Left ventricle myocardium inferior (tissue), 1 donor: ENCODE measurements around the gene FCHO2. TPM values are rescaled to one million over a fixed set of nuclear protein-coding genes. Genes with fewer than 3 reads are reported as not detected.

ENCODE experiments used
- DNase-seq: peaks from one replicate; pipeline ENCODE4 v3.0.0-alpha.2; 2020
- H3K27ac ChIP-seq: fragments of 200-600 bp; replicated peaks from 2 replicates; pipeline ENCODE4 v1.8.0; 2021
- H3K27me3 ChIP-seq: fragments of 200-600 bp; 2 replicates; pipeline ENCODE4 v1.8.0; 2021; ENCODE audit warnings: low read depth
- H3K36me3 ChIP-seq: fragments of 200-600 bp; 2 replicates; pipeline ENCODE4 v1.8.0; 2021
- H3K4me1 ChIP-seq: fragments of 200-600 bp; 2 replicates; pipeline ENCODE4 v1.8.0; 2021
- H3K4me3 ChIP-seq: fragments of 200-600 bp; 2 replicates; pipeline ENCODE4 v1.8.0; 2021; ENCODE audit warnings: mild to moderate bottlenecking, moderate library complexity
- H3K9me3 ChIP-seq: fragments of 200-600 bp; replicated peaks from 2 replicates; pipeline ENCODE4 v1.8.0; 2021
- CTCF ChIP-seq: fragments of 200-600 bp; IDR thresholded peaks from 2 replicates; pipeline ENCODE4 v1.8.0; 2021; ENCODE audit warnings: antibody characterized with exemption, mild to moderate bottlenecking, borderline replicate concordance
- intact Hi-C: fragments of 100-400 bp; cut with micrococcal nuclease; formaldehyde crosslinking; loops from one replicate; pipeline ENCODE4 v1.11.0; 2022
- long read RNA-seq: library from polyadenylated mRNA; unstranded; transcript quantifications from one replicate; pipeline ENCODE4 v2.0.0, GENCODE V29; 2021
- total RNA-seq: library from RNA; stranded (reverse); fragmentation: NEBNext Ultra II Directional; extraction: Animal tissue kit (Norgen Biotek cat#: 25700); gene quantifications from one replicate; pipeline ENCODE4 v1.2.1, GENCODE V29; 2021
- donor health status: DM: no; HTN: yes; CAD: no; lungs with severe emphysema.

The FCHO2 gene, protein sequence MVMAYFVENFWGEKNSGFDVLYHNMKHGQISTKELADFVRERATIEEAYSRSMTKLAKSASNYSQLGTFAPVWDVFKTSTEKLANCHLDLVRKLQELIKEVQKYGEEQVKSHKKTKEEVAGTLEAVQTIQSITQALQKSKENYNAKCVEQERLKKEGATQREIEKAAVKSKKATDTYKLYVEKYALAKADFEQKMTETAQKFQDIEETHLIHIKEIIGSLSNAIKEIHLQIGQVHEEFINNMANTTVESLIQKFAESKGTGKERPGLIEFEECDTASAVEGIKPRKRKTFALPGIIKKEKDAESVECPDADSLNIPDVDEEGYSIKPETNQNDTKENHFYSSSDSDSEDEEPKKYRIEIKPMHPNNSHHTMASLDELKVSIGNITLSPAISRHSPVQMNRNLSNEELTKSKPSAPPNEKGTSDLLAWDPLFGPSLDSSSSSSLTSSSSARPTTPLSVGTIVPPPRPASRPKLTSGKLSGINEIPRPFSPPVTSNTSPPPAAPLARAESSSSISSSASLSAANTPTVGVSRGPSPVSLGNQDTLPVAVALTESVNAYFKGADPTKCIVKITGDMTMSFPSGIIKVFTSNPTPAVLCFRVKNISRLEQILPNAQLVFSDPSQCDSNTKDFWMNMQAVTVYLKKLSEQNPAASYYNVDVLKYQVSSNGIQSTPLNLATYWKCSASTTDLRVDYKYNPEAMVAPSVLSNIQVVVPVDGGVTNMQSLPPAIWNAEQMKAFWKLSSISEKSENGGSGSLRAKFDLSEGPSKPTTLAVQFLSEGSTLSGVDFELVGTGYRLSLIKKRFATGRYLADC
- 23.3 TPM for total RNA-seq
- long read RNA-seq, partial matches to known transcripts, result 2 of 3 reads
- long read RNA-seq, other reads (novel, unspliced or antisense), result 1 of 3 reads

GRCh38 chr5:72955768-72956323 is at the start of gene FCHO2:
TSS of gene FCHO2 (plus strand) at chr5:72956041. CDS start at chr5:72956097, 56 bp downstream.
- DNase-seq, result peak; percentile 99
- TF ChIP-seq CTCF, result peak; percentile 88
- intact Hi-C loops, result no loop called here
- Histone ChIP-seq H3K27ac (peak within 1 kb of the TSS; percentile 99), H3K36me3 (no peaks in the 10 kb centered on the region), H3K27me3 (no peaks in the 10 kb centered on the region), H3K4me3 (peak within 1 kb of the TSS; percentile 87), H3K4me1 (peaks cover 57% of the 10 kb centered on the region), H3K9me3 (no peaks in the 10 kb centered on the region)

GRCh38 chr5:72906806-72907205 is 49.0 kb upstream of the FCHO2 start:
- no peaks in the 10 kb centered on the region for H3K4me1 ChIP-seq
- DNase-seq, result no peak
- H3K4me3 ChIP-seq, result no peak overlapping the region
- TF ChIP-seq CTCF, result no peak
- intact Hi-C loops, result no loop called here
- H3K27me3 ChIP-seq, result no peaks in the 10 kb centered on the region
- H3K9me3 ChIP-seq, result no peaks in the 10 kb centered on the region
- no peak overlapping the region for H3K27ac ChIP-seq
- peaks cover 85% of the 10 kb centered on the region for H3K36me3 ChIP-seq

DNA sequence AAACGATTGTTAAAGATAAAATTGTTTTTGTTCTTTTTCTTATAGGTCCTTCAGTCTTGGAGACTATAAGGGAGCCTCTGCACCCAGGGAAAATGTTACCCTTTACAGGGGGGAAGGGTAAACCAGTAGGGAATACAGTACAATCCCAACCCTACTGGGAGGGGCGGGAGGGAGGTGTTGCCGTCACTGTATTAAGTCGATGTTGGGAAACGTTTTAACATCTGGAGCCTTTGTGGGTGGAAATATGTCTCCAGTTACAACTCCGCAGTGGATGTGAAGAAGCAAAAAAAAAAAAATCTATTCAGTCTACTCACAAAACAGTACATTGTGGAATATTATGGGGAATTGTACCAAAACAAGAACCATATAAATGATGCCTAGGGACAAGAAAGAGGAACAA is 47.2 kb upstream of the FCHO2 start:
- intact Hi-C loops, result no loop called here
- no peak overlapping the region for H3K4me3 ChIP-seq
- no peak overlapping the region for H3K27ac ChIP-seq
- no peaks in the 10 kb centered on the region for H3K4me1 ChIP-seq
- no peak for TF ChIP-seq CTCF
- H3K9me3 ChIP-seq, result no peaks in the 10 kb centered on the region
- peaks cover 67% of the 10 kb centered on the region for H3K36me3 ChIP-seq
- no peaks in the 10 kb centered on the region for H3K27me3 ChIP-seq
- DNase-seq, result no peak

GRCh38 chr5:72917371-72917776 is 38.5 kb upstream of the FCHO2 start:
- no peak for TF ChIP-seq CTCF
- Histone ChIP-seq H3K27ac (no peak overlapping the region), H3K9me3 (no peaks in the 10 kb centered on the region), H3K4me1 (no peaks in the 10 kb centered on the region), H3K4me3 (no peak overlapping the region), H3K36me3 (no peaks in the 10 kb centered on the region), H3K27me3 (no peaks in the 10 kb centered on the region)
- DNase-seq, result no peak
- intact Hi-C loops, result no loop called here

DNA sequence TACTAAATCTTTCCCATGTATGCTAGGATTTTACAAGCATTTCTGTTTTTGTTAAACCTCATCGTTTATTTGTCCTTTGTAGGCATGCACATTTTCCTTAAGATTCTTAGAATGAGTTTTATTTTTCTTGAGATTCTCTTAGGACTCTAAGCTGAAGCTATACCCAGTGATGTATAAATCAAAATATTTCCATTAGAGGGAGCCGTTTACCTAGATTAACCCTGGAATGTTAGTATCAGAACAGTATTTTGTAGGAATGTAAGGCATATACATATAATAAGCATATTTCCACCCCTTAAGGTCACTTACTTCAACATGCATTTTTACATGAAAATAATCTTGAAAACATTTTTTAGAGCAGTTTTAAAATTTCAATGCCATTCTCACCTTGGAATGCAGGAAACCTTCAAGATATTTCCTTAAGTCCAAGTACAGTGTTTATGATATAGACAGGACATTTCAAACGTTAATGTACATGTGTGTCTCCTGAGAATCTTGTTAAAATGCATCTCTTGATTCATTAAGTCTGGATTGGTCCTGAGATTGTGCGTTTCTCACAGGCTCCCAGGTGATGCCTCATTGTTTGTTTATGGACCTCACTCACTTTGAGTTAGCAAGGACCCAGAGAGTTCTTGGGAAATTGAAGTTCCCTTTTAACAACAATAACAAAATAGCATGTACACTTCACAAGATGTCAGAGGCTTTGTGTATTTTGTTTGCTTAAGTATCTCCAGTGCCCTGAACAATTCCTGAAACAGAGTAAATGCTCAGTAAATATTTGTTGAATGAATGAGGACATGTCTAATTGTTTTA is 34.9 kb upstream of the FCHO2 start:
- peak; percentile 49 for TF ChIP-seq CTCF
- DNase-seq, result no peak
- H3K27ac ChIP-seq, result no peak overlapping the region
- no peaks in the 10 kb centered on the region for H3K4me1 ChIP-seq
- H3K36me3 ChIP-seq, result no peaks in the 10 kb centered on the region
- no peaks in the 10 kb centered on the region for H3K27me3 ChIP-seq
- no peak overlapping the region for H3K4me3 ChIP-seq
- intact Hi-C loops, result no loop called here
- H3K9me3 ChIP-seq, result no peaks in the 10 kb centered on the region
